Fibroblast of lung (primary cell): ENCODE data around the gene ADIPOR1. TPM values are rescaled to one million over a fixed set of nuclear protein-coding genes. Genes with fewer than 3 reads are reported as not detected.
"Not testable (repeated sequence)": the region's sequence is repeated elsewhere in the genome, so short reads cannot be mapped to it uniquely, and the experiment has no call there.

Experiments used
- DNase-seq, 2 donors: peaks; one replicate each; pipeline versions ENCODE4 v3.0.0 to v3.0.0-alpha.2; 2010; ENCODE audit warnings: low read depth in 2 of 2
- H2AFZ ChIP-seq: 2 replicates; pipeline ENCODE4 v1.5.1; 2012; ENCODE audit warnings: low read length, control low read depth, inconsistent platforms
- H3K27ac ChIP-seq: 2 replicates; pipeline ENCODE4 v1.5.1; 2011; ENCODE audit warnings: low read length, control low read depth; ENCODE audit not compliant: insufficient read depth
- H3K27me3 ChIP-seq: 2 replicates; pipeline ENCODE4 v1.5.1; 2011; ENCODE audit warnings: mild to moderate bottlenecking, low read length; ENCODE audit not compliant: control insufficient read depth, insufficient read depth
- H3K36me3 ChIP-seq: 2 replicates; pipeline ENCODE4 v1.5.1; 2011; ENCODE audit warnings: low read length; ENCODE audit not compliant: control insufficient read depth, insufficient read depth
- H3K4me1 ChIP-seq: 2 replicates; pipeline ENCODE4 v1.5.1; 2011; ENCODE audit warnings: low read length; ENCODE audit not compliant: control insufficient read depth, insufficient read depth; ENCODE audit errors: extremely low read depth
- H3K4me2 ChIP-seq: 2 replicates; pipeline ENCODE4 v1.5.1; 2011; ENCODE audit warnings: low read length, control low read depth; ENCODE audit not compliant: insufficient read depth; ENCODE audit errors: extremely low read depth
- H3K4me3 ChIP-seq, 4 experiments: fragments of 200-600 bp in 1 of 4; sonication (generic) in 1 of 4; replicated peaks in 1 of 4; 2 replicates each; pipeline ENCODE4 v1.5.1; 2011 to 2016; ENCODE audit warnings: low read length in 4 of 4, low read depth in 3 of 4, mild to moderate bottlenecking in 3 of 4, control low read depth in 2 of 4, inconsistent platforms in 1 of 4, mixed read lengths in 1 of 4; ENCODE audit not compliant: insufficient read depth in 1 of 4; ENCODE audit errors: control extremely low read depth in 1 of 4
- H3K79me2 ChIP-seq: 2 replicates; pipeline ENCODE4 v1.5.1; 2012; ENCODE audit warnings: mild to moderate bottlenecking, low read length, inconsistent platforms; ENCODE audit not compliant: control insufficient read depth, insufficient read depth
- H3K9ac ChIP-seq: 2 replicates; pipeline ENCODE4 v1.5.1; 2011; ENCODE audit warnings: mild to moderate bottlenecking, low read length, control low read depth; ENCODE audit not compliant: insufficient read depth
- H3K9me3 ChIP-seq: 2 replicates; pipeline ENCODE4 v1.5.1; 2012; ENCODE audit warnings: low read depth, low read length; ENCODE audit not compliant: control insufficient read depth, insufficient read depth
- H4K20me1 ChIP-seq: 2 replicates; pipeline ENCODE4 v1.5.1; 2011; ENCODE audit warnings: low read length; ENCODE audit not compliant: control insufficient read depth, insufficient read depth; ENCODE audit errors: extremely low read depth
- CTCF ChIP-seq, 2 donors: IDR thresholded peaks in 1 of 2; conservative IDR thresholded peaks in 1 of 2; 1 replicate in 1 of 2; 2 replicates in 1 of 2; pipeline ENCODE4 v1.5.1; 2011 to 2012; ENCODE audit warnings: low read length in 2 of 2, control low read depth in 1 of 2, inconsistent platforms in 1 of 2, low read depth in 1 of 2, mild to moderate bottlenecking in 1 of 2
- EZH2 ChIP-seq: IDR thresholded peaks from 2 replicates; pipeline ENCODE4 v1.5.1; 2012; ENCODE audit warnings: low read length, control low read depth, mild to moderate bottlenecking; ENCODE audit errors: missing control alignments
- polyA minus RNA-seq: library from RNA; depleted of rRNA, polyadenylated mRNA; stranded (reverse); fragments of >200 nt; gene quantifications from 2 replicates; pipeline ENCODE4 v1.2.3, GENCODE V29; 2011; ENCODE audit warnings: low replicate concordance
- polyA plus RNA-seq, 2 donors: library from polyadenylated mRNA; depleted of rRNA in 1 of 2; stranded (reverse) in 1 of 2; unstranded in 1 of 2; fragments of >200 nt; gene quantifications; 2 replicates each; pipeline ENCODE4 v1.2.1, GENCODE V29; 2011 to 2012; ENCODE audit warnings: missing spikeins in 1 of 2
- total RNA-seq: library from RNA; depleted of rRNA; stranded (reverse); fragments of >200 nt; gene quantifications from 2 replicates; pipeline ENCODE4 v1.2.1, GENCODE V29; 2014

The ADIPOR1 gene
- 62.4 and 81.7 TPM in 2 replicates for total RNA-seq
- polyA plus RNA-seq: 106 and 116 TPM in 2 replicates
- 53.1 and 56.0 TPM in 2 replicates for polyA plus RNA-seq (2012)
- polyA minus RNA-seq: 98.1 and 114 TPM in 2 replicates

GRCh38 chr1:202957733-202958543 is at the start of gene ADIPOR1:
TSS of gene ADIPOR1 (minus strand) at chr1:202958312. CDS start at chr1:202951070, 7,242 bp downstream.
- Histone ChIP-seq H2AFZ (peak within 1 kb of the TSS; percentile 72), H3K4me2 (peak within 1 kb of the TSS; percentile 94), H3K9me3 (no peaks in the 10 kb centered on the region), H3K79me2 (peaks cover 41% of the 10 kb centered on the region), H3K4me3 (peak within 1 kb of the TSS; percentile 88 to 96 (median 93)), H3K27me3 (no peaks in the 10 kb centered on the region), H3K27ac (peak within 1 kb of the TSS; percentile 87), H3K4me1 (peaks cover 12% of the 10 kb centered on the region), H3K9ac (peak within 1 kb of the TSS; percentile 94), H4K20me1 (peaks cover 2% of the 10 kb centered on the region), H3K36me3 (peaks cover 6% of the 10 kb centered on the region)
- DNase-seq: peak; percentile 79 to 83
- no peak for TF ChIP-seq EZH2

GRCh38 chr1:203006948-203007871 is 49.1 kb upstream of the ADIPOR1 start, which contains the start of gene TMEM183A:
TSS of gene TMEM183A (plus strand) at chr1:203007374. CDS start at chr1:203007466, 92 bp downstream.
- H3K79me2 ChIP-seq: peaks cover 15% of the 10 kb centered on the region
- no peaks in the 10 kb centered on the region for H4K20me1 ChIP-seq
- H3K27ac ChIP-seq: peak within 1 kb of the TSS; percentile 90
- peak within 1 kb of the TSS; percentile 80 to 99 (median 84) for H3K4me3 ChIP-seq
- H3K27me3 ChIP-seq: no peaks in the 10 kb centered on the region
- H3K9ac ChIP-seq: peak within 1 kb of the TSS; percentile 84
- peaks cover 2% of the 10 kb centered on the region for H3K4me1 ChIP-seq
- TF ChIP-seq CTCF (conservative IDR thresholded peaks at IDR 0.05 in 1 of 2, IDR thresholded peaks at IDR 0.05 in 1 of 2; ENCODE audit: low read depth in 1 of 2, low read length in 2 of 2) (no peak), EZH2 (no peak)
- peak; percentile 93 to 97 for DNase-seq
- H3K4me2 ChIP-seq: peak within 1 kb of the TSS; percentile 94
- H3K9me3 ChIP-seq: no peaks in the 10 kb centered on the region
- peak within 1 kb of the TSS; percentile 99 for H2AFZ ChIP-seq
- H3K36me3 ChIP-seq: no peaks in the 10 kb centered on the region

- H3K4me2 ChIP-seq, H3K9me3 ChIP-seq, H3K4me1 ChIP-seq, H2AFZ ChIP-seq, H3K27me3 ChIP-seq, DNase-seq, H3K36me3 ChIP-seq, H3K9ac ChIP-seq, H4K20me1 ChIP-seq, H3K27ac ChIP-seq: not testable (repeated sequence)
- peak overlapping the region in 1 of 4 experiments; percentile 50 for H3K4me3 ChIP-seq
- H3K79me2 ChIP-seq: peaks cover 15% of the 10 kb centered on the region
These were observed 47.5 kb upstream of the ADIPOR1 start for GRCh38 chr1:203005395-203006142.
